HUDEP-2 (cell line): ENCODE results near the gene TFAP2E.

Experiments
- DNase-seq, 76 experiments: peaks; one replicate each; lab custom pipeline; 2025; ENCODE audit not compliant: unreplicated experiment in 76 of 76; lab: John Stamatoyannopoulos, UW

The TFAP2E gene

GRCh38 chr1:35573198-35574124 lies at the start of gene TFAP2E:
Gene TFAP2E, plus strand, starts transcription at chr1:35573314. Its CDS starts 264 bp downstream, at chr1:35573578.
- peak in 5 of 76 experiments; percentile 2 to 17 (median 14) for DNase-seq

DNA sequence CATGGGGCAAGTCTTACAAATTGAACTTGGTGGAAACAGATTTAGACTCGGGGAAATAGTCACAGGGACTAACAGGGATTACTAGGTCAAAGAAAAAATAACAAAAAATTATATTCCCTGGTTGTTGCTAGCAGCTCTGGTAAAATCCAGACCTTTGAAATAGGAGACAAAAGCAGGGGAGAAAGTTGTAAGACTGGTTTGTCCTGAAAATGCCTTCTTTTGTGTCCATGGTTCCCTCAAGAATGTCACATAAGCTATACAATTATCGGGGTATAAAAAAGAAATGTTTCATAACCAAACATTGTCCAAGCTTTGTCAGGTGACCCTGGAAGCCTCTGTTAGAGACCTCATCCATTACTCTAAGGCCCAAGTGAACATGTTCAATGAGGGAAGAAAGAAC lies 49.0 kb upstream of the TFAP2E start:
- DNase-seq, result no peak

DNA sequence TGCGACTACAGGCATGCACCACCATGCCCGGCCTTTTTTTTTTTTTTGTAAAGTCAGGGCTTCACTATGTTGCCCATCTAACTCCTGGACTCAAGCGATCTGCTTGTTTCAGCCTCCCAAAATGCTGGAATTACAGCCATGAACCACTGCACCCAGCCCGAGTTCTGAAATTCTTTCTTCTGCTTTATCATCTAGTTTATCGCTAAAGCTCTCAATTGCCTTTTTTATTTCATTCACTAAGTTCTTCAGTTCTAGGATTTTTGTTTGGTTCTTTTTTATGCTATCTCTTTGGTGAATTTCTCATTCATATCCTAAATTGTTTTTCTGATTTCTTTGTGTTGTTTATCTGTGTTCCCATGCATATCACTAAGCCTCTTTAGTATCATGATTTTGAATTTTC lies 42.9 kb upstream of the TFAP2E start:
- no peak for DNase-seq

DNA sequence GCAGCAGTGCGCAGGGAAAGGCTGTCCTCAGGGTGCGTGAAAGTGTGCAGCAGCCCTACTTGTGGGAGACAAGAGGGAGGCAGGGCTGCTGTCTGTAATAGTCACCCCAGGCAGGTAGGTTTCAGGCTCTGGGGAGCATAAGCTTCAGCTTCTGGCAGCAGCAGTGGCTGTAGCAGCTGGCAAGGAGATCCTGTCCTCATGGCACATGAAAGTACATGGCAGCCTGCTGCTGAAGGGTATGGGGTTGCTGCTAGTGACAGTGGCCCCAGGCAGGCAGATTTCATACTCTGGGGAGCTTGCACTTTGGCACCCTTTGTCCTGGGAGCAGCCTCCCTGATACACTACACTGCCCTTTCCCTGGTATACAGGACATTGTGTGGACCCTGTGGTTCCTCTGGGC lies 42.2 kb upstream of the TFAP2E start:
- no peak for DNase-seq

GRCh38 chr1:35531368-35531767 lies 41.7 kb upstream of the TFAP2E start:
- no peak for DNase-seq

DNA sequence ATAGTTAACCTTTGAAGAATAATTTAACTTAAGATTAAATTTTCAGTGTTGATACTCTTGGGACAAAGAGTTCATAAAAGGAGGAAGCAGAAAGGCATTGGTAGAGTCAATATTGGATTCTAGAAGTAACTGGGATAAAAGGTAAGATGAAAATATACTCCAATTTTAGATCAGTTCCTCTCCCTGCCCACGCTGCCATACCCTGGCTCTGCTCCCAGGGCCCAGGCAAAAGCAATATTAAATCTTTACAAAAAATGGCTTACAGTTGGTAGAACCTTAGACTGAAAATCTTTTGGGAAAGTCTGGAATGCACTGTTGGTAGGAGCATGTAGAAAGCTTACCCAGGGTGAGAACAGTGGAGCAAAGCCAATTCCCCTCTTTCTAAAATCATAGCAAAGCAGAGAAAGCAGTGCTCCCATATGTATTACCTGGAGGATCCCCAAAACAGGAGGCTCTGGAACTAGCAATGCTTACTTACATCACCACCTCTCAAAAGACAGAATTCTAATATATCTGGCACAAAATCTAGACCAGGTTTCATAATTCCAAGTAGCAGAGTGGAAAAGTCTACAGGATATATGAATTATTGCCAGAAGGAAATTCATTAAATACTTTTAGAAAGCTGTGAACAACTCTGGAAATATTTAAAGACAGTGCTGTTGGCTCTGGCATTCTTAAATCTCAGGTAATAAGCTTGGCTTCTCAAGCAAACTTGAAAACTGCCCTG lies 40.5 kb upstream of the TFAP2E start:
- DNase-seq, result no peak

- peak in 41 of 76 experiments; percentile 1 to 69 (median 30) for DNase-seq
These were observed 39.5 kb upstream of the TFAP2E start for GRCh38 chr1:35533586-35533985.

DNA sequence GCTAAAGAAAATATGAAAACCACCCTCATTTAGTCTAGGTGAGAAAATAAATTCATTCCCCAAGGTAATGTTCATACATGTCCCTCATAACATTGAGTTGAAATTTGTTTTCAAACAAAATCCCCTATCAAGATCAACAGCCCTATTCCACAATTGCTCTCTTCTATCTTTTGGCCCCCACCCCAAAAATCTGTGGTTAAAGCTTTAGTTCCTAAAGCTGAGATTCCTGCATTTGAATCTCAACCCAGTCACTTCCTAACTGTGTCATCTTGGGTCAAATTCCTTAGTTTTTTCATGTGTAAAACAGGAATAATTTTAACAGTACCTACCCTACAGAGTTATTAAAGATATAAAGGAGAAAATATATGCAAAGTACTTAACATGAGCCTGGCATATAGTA lies 37.9 kb upstream of the TFAP2E start:
- no peak for DNase-seq

DNA sequence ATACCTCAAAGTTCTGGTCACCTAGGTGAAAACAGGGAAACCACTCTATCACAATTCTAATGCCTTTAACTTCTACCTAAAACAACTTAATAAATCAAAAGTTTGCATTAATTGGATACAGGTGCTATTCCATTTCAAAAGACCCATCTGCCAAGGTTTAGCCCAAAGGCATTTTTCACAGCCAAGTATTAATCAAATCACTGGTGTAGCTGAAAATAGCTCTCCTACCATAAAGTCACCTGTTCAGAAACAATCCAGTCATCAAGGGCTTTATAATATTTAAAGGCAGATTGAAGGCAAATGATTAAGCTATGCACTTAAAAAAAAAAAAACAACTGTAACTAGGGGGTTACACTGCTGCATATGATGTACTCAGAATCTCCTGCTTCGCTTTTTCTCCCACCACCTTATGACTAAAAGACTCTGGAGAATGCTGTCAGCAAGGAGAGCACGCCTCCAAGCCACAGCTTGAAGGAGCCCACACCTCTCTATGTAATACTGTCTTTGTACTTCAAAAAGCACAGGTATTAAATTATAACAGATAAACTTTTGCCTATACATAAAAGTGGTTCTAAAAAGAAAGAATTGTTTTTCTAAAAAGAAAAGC lies 36.5 kb upstream of the TFAP2E start:
- no peak for DNase-seq

- no peak for DNase-seq
These were observed 35.3 kb upstream of the TFAP2E start for GRCh38 chr1:35537806-35538205.

- no peak for DNase-seq
These were observed 33.9 kb upstream of the TFAP2E start for GRCh38 chr1:35539073-35539823.

GRCh38 chr1:35539824-35540261 lies 33.3 kb upstream of the TFAP2E start:
- DNase-seq, result no peak

DNA sequence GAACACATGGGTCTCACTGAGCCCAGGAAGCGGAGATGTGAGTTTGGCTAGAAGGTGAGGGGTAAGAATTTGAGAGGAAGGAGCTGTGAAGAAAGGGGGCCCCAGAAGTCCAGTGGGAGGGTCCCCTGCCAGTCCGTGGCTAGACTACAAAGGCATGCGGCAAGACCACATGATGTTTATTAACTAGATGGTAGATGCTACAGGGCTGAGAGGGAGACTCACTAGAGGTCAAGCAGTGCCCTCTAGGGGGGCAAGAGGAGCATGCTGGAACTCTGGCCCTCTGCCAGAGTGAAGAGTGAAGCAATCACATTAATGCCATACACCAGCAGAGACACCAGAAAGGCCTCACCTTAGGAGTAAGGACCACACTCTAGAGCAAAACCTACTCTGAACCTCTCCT lies 28.1 kb upstream of the TFAP2E start:
- DNase-seq, result peak in 70 of 76 experiments; percentile 15 to 83 (median 59)

DNA sequence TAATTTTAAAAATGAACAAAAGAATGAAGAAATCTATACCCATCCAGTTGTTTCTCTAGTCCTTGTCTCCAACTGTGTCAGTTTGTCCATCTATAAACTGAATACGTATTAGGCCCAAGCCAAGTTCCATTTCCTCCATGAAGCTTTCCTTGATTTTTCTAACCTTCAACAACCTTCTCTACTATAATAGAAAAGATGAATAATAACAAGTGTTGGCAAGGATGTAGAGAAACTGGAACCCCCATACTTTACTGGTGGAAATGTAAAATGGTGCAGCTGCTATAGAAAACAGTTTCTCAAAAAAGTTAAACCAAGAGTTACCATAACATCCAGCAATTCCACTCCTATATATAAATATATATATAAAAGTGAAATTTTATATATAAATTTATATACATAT lies 26.5 kb upstream of the TFAP2E start:
- DNase-seq, result no peak

GRCh38 chr1:35553851-35554250 lies 19.3 kb upstream of the TFAP2E start:
- no peak for DNase-seq

- no peak for DNase-seq
These were observed 18.6 kb upstream of the TFAP2E start for GRCh38 chr1:35554266-35555211.

- DNase-seq, result no peak
These were observed 17.9 kb upstream of the TFAP2E start for GRCh38 chr1:35555212-35555584.

DNA sequence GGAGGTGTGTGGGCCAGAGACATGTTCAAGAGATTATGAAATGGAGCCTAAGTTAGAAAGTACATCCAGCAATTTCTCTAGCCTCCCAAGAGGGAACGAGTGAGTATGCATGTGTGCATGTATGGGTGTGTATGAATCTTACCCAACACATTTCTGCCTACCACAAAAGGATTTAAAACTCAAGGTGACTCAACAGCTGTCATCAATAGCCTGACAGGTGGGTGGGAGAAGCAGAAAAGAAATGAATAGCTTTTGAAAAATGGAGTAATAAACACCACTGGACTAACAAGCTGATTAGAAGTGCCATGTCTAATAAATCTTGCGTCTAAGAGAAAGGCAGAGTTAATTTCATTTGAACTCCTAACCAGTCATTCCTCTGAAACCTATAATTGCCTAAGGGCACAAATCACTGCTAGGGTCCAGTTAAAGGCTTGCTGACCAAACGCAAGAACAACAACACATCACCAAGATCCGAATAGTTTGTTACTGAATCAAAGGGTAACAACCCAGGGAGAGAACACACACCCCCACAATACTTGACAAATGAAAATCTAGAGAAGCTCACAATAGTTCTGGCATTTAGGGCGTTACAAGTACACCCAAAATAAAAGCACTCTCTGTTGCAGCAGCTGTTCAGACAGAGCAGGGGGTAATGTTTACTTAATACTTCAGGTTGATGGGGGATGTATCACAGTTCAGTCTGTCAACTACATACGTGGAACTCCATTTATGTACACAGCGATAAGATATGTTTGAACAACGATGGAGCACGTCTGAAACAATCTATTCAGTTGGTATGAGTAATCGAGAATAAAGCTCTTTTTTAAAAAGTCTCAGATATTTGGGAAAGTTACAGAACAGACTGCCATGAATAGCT lies 17.3 kb upstream of the TFAP2E start:
- DNase-seq, result no peak
